HUES48 (cell line): Measurements from ENCODE around the gene MED23.

Source experiments
- H3K27ac ChIP-seq: one replicate; pipeline ENCODE4 v1.7.0; 2013; ENCODE audit warnings: low read depth, low read length, inconsistent platforms
- H3K27me3 ChIP-seq: 2 replicates; pipeline ENCODE4 v1.6.1; 2013; ENCODE audit warnings: mild to moderate bottlenecking, low read length; ENCODE audit not compliant: control insufficient read depth, insufficient read depth
- H3K36me3 ChIP-seq: 2 replicates; pipeline ENCODE4 v1.6.1; 2013; ENCODE audit warnings: low read length; ENCODE audit not compliant: control insufficient read depth, insufficient read depth
- H3K4me1 ChIP-seq: 2 replicates; pipeline ENCODE4 v1.6.1; 2013; ENCODE audit warnings: mild to moderate bottlenecking, low read length; ENCODE audit not compliant: control insufficient read depth, insufficient read depth
- H3K4me3 ChIP-seq: 2 replicates; pipeline ENCODE4 v1.5.1; 2013; ENCODE audit warnings: mild to moderate bottlenecking, low read depth, low read length
- H3K9ac ChIP-seq: 2 replicates; pipeline ENCODE4 v1.6.1; 2013; ENCODE audit warnings: mild to moderate bottlenecking, low read depth, low read length, moderate library complexity
- H3K9me3 ChIP-seq: 2 replicates; pipeline ENCODE4 v1.6.1; 2013; ENCODE audit warnings: low read length; ENCODE audit not compliant: control insufficient read depth, insufficient read depth

Gene MED23

GRCh38 chr6:131655951-131656350, 27.9 kb upstream of the MED23 start:
- no peaks in the 10 kb centered on the region for H3K27me3 ChIP-seq

GRCh38 chr6:131655387-131655786, 27.3 kb upstream of the MED23 start:
- no peaks in the 10 kb centered on the region for H3K9me3 ChIP-seq

More at GRCh38 chr6:131655951-131656350, 27.9 kb upstream of the MED23 start:
- no peaks in the 10 kb centered on the region for H3K9me3 ChIP-seq
- H3K4me1 ChIP-seq: no peaks in the 10 kb centered on the region
- no peak overlapping the region for H3K27ac ChIP-seq
- H3K9ac ChIP-seq: no peak overlapping the region
- H3K4me3 ChIP-seq: no peak overlapping the region
- no peaks in the 10 kb centered on the region for H3K36me3 ChIP-seq

DNA sequence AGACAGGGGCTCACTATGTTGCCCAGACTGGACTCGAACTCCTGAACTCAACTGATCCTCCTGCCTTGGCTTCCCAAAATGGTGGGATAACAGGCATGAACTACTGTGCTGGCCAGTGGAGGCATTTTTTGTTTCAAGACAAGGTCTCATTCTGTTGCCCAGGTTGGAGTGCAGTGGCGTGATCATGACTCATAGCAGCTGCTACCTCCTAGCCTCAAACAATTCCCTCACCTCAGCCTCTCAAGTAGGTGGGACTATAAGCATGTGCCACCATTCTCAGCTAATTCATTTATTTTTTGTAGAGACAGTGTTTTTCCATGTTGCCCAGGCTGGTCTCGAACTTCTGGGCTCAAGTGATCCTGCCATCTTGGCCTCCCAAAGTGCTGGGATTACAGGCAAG, 26.3 kb upstream of the MED23 start:
- Histone ChIP-seq H3K9me3 (no peaks in the 10 kb centered on the region), H3K36me3 (no peaks in the 10 kb centered on the region), H3K27ac (no peak overlapping the region), H3K27me3 (no peaks in the 10 kb centered on the region), H3K9ac (no peak overlapping the region), H3K4me1 (no peaks in the 10 kb centered on the region), H3K4me3 (no peak overlapping the region)

More at GRCh38 chr6:131655387-131655786, 27.3 kb upstream of the MED23 start:
- Histone ChIP-seq H3K27me3 (no peaks in the 10 kb centered on the region), H3K4me1 (no peaks in the 10 kb centered on the region), H3K27ac (no peak overlapping the region), H3K9ac (no peak overlapping the region), H3K4me3 (no peak overlapping the region), H3K36me3 (no peaks in the 10 kb centered on the region)

DNA sequence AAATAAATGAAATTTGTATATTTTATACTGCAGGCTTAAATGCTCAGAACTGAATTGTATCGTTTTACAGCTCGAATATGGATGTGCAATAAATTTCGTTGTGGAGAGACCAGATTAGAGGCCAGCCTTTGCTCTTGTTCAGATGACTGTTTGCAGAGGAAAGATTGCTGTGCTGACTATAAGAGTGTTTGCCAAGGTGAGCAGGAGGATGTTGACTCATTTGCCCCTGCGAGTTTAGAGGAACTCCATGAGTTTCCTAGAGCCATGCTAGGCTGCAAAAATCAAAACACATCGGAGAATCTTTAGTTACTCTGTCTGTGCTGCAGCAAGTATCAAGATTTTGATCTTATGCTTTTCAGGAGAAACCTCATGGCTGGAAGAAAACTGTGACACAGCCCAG, 24.4 kb upstream of the MED23 start:
- Histone ChIP-seq H3K9me3 (no peaks in the 10 kb centered on the region), H3K4me3 (no peak overlapping the region), H3K27me3 (no peaks in the 10 kb centered on the region), H3K9ac (no peak overlapping the region), H3K4me1 (no peaks in the 10 kb centered on the region), H3K36me3 (no peaks in the 10 kb centered on the region), H3K27ac (no peak overlapping the region)

DNA sequence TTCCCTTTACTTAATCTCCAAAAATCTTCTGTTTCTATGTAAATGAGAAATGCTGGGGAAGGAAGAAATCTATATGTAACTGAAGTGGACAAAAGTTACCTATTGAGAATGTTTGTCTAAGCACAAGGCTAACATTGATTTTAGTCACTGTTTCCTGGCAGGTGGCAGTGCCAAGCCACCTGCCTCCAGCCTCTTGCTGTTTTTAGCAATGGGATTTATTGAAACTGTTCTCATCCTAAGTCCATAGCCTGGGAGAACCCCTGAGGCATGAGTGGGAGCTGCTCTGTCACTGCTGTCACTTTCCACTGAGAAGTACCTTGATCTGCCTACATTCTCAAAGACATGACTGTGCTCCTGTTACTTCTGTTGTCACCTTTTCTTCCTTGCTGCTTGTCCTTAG, 23.7 kb upstream of the MED23 start:
- Histone ChIP-seq H3K4me3 (no peak overlapping the region), H3K9me3 (no peaks in the 10 kb centered on the region), H3K4me1 (no peaks in the 10 kb centered on the region), H3K36me3 (no peaks in the 10 kb centered on the region), H3K27ac (no peak overlapping the region), H3K27me3 (no peaks in the 10 kb centered on the region), H3K9ac (no peak overlapping the region)

DNA sequence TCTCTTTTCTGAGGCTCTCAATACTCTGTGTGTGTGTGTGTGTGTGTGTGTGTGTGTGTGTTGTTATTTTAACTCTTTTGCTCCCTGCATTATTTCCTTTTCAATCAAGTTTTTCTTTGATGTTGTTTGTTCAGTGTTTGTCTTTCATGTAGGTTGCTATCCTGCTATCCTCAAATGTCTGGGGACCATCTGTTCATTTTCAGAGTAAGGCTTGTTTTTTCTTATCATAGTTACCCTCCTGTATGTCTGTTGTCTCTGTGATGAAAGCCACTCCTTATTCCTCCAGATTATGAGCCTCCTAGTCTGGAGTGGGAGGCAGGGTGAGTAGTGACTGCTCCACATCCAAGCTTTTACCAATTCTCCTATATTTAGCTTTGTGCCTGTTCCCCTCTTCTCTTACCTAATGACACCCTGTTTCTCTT, 18.2 kb upstream of the MED23 start:
- Histone ChIP-seq H3K27ac (no peak overlapping the region), H3K9ac (no peak overlapping the region), H3K36me3 (no peaks in the 10 kb centered on the region), H3K27me3 (no peaks in the 10 kb centered on the region), H3K9me3 (no peaks in the 10 kb centered on the region), H3K4me1 (no peaks in the 10 kb centered on the region), H3K4me3 (no peak overlapping the region)

- Histone ChIP-seq H3K27me3 (no peaks in the 10 kb centered on the region), H3K9ac (no peak overlapping the region), H3K36me3 (no peaks in the 10 kb centered on the region), H3K4me3 (no peak overlapping the region), H3K27ac (no peak overlapping the region), H3K9me3 (no peaks in the 10 kb centered on the region), H3K4me1 (no peaks in the 10 kb centered on the region)
Observed at GRCh38 chr6:131645846-131646245, 17.8 kb upstream of the MED23 start.

- H3K36me3 ChIP-seq: no peaks in the 10 kb centered on the region
- no peak overlapping the region for H3K9ac ChIP-seq
- H3K9me3 ChIP-seq: no peaks in the 10 kb centered on the region
- no peaks in the 10 kb centered on the region for H3K4me1 ChIP-seq
- no peak overlapping the region for H3K4me3 ChIP-seq
- H3K27me3 ChIP-seq: no peaks in the 10 kb centered on the region
- no peak overlapping the region for H3K27ac ChIP-seq
Observed at GRCh38 chr6:131644921-131645320, 16.9 kb upstream of the MED23 start.

- no peak overlapping the region for H3K4me3 ChIP-seq
- H3K36me3 ChIP-seq: no peaks in the 10 kb centered on the region
- H3K27me3 ChIP-seq: no peaks in the 10 kb centered on the region
- H3K27ac ChIP-seq: no peak overlapping the region
- no peaks in the 10 kb centered on the region for H3K4me1 ChIP-seq
- no peaks in the 10 kb centered on the region for H3K9me3 ChIP-seq
- H3K9ac ChIP-seq: no peak overlapping the region
Observed at GRCh38 chr6:131643855-131644460, 15.9 kb upstream of the MED23 start.

DNA sequence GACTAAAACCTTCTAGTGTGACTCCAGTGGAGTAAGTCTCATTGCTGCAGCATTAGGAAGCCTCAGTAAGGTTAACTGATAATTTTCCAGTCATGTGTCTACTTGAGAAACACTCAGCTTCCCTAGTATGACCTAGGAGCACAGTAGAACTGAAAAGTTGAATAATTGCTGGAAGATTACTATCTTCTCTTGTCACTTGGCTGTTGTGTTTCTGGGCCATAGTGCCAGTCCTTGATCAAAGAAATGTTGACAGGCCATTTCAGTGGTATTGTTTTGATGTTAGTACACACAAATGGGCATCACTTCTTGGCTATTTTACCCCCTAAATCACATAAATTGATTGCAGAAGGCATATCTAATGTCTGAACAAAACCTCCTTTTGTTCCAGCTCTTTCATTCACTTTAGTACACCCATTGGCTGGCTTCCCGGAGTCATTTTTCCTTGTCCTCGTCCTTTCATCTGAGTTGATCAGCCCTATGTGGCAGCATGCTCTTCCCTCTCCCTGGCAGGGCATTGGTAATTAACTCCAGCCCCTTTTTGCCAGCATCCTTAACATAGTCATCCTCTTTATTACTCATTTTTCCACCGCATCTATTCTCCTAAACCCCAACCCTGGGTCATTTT, 15.1 kb upstream of the MED23 start:
- no peaks in the 10 kb centered on the region for H3K4me1 ChIP-seq
- no peak overlapping the region for H3K27ac ChIP-seq
- H3K4me3 ChIP-seq: no peak overlapping the region
- no peak overlapping the region for H3K9ac ChIP-seq
- H3K9me3 ChIP-seq: no peaks in the 10 kb centered on the region
- no peaks in the 10 kb centered on the region for H3K27me3 ChIP-seq
- H3K36me3 ChIP-seq: no peaks in the 10 kb centered on the region

- Histone ChIP-seq H3K4me3 (no peak overlapping the region), H3K36me3 (no peaks in the 10 kb centered on the region), H3K9me3 (no peaks in the 10 kb centered on the region), H3K27me3 (no peaks in the 10 kb centered on the region), H3K9ac (no peak overlapping the region), H3K4me1 (no peaks in the 10 kb centered on the region), H3K27ac (no peak overlapping the region)
Observed at GRCh38 chr6:131642565-131642964, 14.5 kb upstream of the MED23 start.
